Suprapubic skin (tissue), 3 donors: ENCODE results near the gene NTM.

Experiments used
- CTCF ChIP-seq, 2 donors: fragments of 200-600 bp in 1 of 2; fragments of 450-650 bp in 1 of 2; sonication (generic) in 1 of 2; IDR thresholded peaks; one replicate each; pipeline ENCODE4 v1.5.1; 2016 to 2019; ENCODE audit warnings: antibody characterized with exemption in 2 of 2, mild to moderate bottlenecking in 1 of 2, moderate library complexity in 1 of 2
- POLR2A ChIP-seq, 2 donors: fragments of 450-650 bp; IDR thresholded peaks; one replicate each; pipeline ENCODE4 v1.6.1; 2017; ENCODE audit warnings: antibody characterized with exemption in 2 of 2, mild to moderate bottlenecking in 2 of 2, moderate library complexity in 2 of 2

DNA sequence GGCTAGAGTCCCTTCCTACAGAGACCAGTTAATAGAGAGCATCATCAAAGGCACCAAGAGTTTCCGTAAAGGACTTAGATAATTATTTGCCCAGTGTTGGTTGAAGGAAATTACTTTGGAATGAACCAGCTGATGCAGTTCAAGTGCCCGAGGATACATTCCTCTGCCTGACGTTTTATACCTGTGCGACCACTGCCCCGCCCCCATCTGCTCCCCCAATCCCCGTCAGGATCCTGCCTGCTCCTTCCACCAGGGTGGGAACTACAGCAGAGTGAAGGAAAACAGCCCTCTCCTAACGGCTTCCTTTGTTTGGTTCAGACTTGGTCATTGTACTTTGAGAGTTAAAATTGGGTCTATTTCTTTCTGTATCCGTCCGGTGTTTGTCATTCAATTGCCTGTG is 761.5 kb downstream of the NTM start:
- TF ChIP-seq CTCF (IDR thresholded peaks at IDR 0.05), result no peak
- TF ChIP-seq POLR2A (IDR thresholded peaks at IDR 0.05), result no peak
